Tibial nerve (tissue), 4 donors: ENCODE data around the gene CFAP73. TPM values are rescaled to one million over a fixed set of nuclear protein-coding genes. Genes with fewer than 3 reads are reported as not detected.
"Not testable (repeated sequence)": the region's sequence is repeated elsewhere in the genome, so short reads cannot be mapped to it uniquely, and the experiment has no call there.

Source experiments
- DNase-seq, 2 donors: peaks; one replicate each; pipeline ENCODE4 v3.0.0-alpha.2; 2019; ENCODE audit warnings: low spot score in 2 of 2
- H3K27ac ChIP-seq, 4 donors: fragments of 200-600 bp; sonication (generic) in 3 of 4; one replicate each; pipeline ENCODE4 v1.5.1; 2017 to 2019; ENCODE audit warnings: mild to moderate bottlenecking in 1 of 4
- H3K27me3 ChIP-seq, 2 donors: fragments of 200-600 bp; sonication (generic) in 1 of 2; one replicate each; pipeline versions ENCODE4 v1.5.1 to v1.6.0; 2017 to 2019
- H3K36me3 ChIP-seq, 3 donors: fragments of 200-600 bp; sonication (generic); one replicate each; pipeline ENCODE4 v1.5.1; 2018 to 2019
- H3K4me1 ChIP-seq, 4 donors: fragments of 200-600 bp; sonication (generic) in 3 of 4; one replicate each; pipeline ENCODE4 v1.5.1; 2017 to 2019
- H3K4me3 ChIP-seq, 4 donors: fragments of 200-600 bp; sonication (generic) in 3 of 4; one replicate each; pipeline ENCODE4 v1.5.1; 2017 to 2019; ENCODE audit warnings: mild to moderate bottlenecking in 1 of 4, moderate library complexity in 1 of 4
- H3K9me3 ChIP-seq, 4 donors: fragments of 200-600 bp; sonication (generic) in 3 of 4; one replicate each; pipeline ENCODE4 v1.5.1; 2017 to 2019
- CTCF ChIP-seq, 5 experiments: fragments of 200-600 bp in 3 of 5; fragments of 450-650 bp in 2 of 5; sonication (generic) in 3 of 5; IDR thresholded peaks; one replicate each; pipeline ENCODE4 v1.5.1; 2016 to 2019; ENCODE audit warnings: antibody characterized with exemption in 5 of 5, mild to moderate bottlenecking in 3 of 5, moderate library complexity in 2 of 5
- EP300 ChIP-seq, 2 donors: sonication (generic); formaldehyde crosslinking; IDR thresholded peaks; one replicate each; pipeline ENCODE4 v1.6.1; 2017; ENCODE audit warnings: antibody characterized with exemption in 2 of 2, mild to moderate bottlenecking in 1 of 2
- POLR2A ChIP-seq, 2 donors: fragments of 450-650 bp; IDR thresholded peaks; one replicate each; pipeline ENCODE4 v1.6.1; 2017; ENCODE audit warnings: antibody characterized with exemption in 2 of 2, mild to moderate bottlenecking in 2 of 2, moderate library complexity in 2 of 2
- WGBS, 2 donors: methylation state at CpG; one replicate each; pipeline ENCODE4 v1.1.5; 2018; 5-methylcytosine and 5-hydroxymethylcytosine counted together
- total RNA-seq, 4 donors: library from RNA; depleted of rRNA; stranded (reverse); fragments of >200 nt; gene quantifications; one replicate each; pipeline ENCODE4 v1.1.0, GENCODE V29; 2016

CFAP73 gene
- total RNA-seq, 4 donors from 2014 or later = not detected

- Histone ChIP-seq H3K9me3 (no peaks in the 10 kb centered on the region), H3K4me1 (no peaks in the 10 kb centered on the region), H3K4me3 (no peak overlapping the region), H3K36me3 (no peaks in the 10 kb centered on the region), H3K27ac (no peak overlapping the region), H3K27me3 (peaks cover 0 to 1% of the 10 kb centered on the region in 2 donors)
- no peak for TF ChIP-seq EP300 (IDR thresholded peaks at IDR 0.05)
- DNase-seq = no peak
- WGBS, 2 donors = 84% methylated on average over 13 to 16 of the region's 19 CpGs
These were observed 34.9 kb upstream of the CFAP73 start for GRCh38 chr12:113114447-113115178.

GRCh38 chr12:113115455-113116126, 33.9 kb upstream of the CFAP73 start:
- H3K36me3 ChIP-seq = no peaks in the 10 kb centered on the region
- H3K27me3 ChIP-seq = peaks cover 0 to 10% of the 10 kb centered on the region in 2 donors
- H3K4me1 ChIP-seq = no peaks in the 10 kb centered on the region
- H3K9me3 ChIP-seq = no peaks in the 10 kb centered on the region
- 77 to 79% methylated on average over 17 to 22 of the region's 22 CpGs for WGBS, 2 donors
- H3K27ac ChIP-seq = no peak overlapping the region
- no peak for DNase-seq
- TF ChIP-seq POLR2A (IDR thresholded peaks at IDR 0.05) (no peak), CTCF (IDR thresholded peaks at IDR 0.05) (no peak), EP300 (IDR thresholded peaks at IDR 0.05) (no peak)
- H3K4me3 ChIP-seq = no peak overlapping the region

GRCh38 chr12:113116875-113117274, 32.6 kb upstream of the CFAP73 start:
- DNase-seq = no peak
- Histone ChIP-seq H3K27ac (no peak overlapping the region), H3K4me3 (no peak overlapping the region), H3K9me3 (no peaks in the 10 kb centered on the region), H3K36me3 (no peaks in the 10 kb centered on the region), H3K27me3 (peaks cover 0 to 10% of the 10 kb centered on the region in 2 donors), H3K4me1 (no peaks in the 10 kb centered on the region)
- TF ChIP-seq EP300 (IDR thresholded peaks at IDR 0.05) (no peak), CTCF (IDR thresholded peaks at IDR 0.05) (no peak), POLR2A (IDR thresholded peaks at IDR 0.05) (no peak)
- 36 to 41% methylated on average over 6 of the region's 6 CpGs for whole genome bisulfite sequencing, 2 donors

- H3K27ac ChIP-seq, H3K36me3 ChIP-seq, H3K27me3 ChIP-seq, H3K4me3 ChIP-seq, H3K9me3 ChIP-seq, H3K4me1 ChIP-seq, DNase-seq: not testable (repeated sequence)
- 68 to 75% methylated on average over 8 of the region's 8 CpGs for WGBS, 2 donors
These were observed 31.8 kb upstream of the CFAP73 start for GRCh38 chr12:113117684-113118083.

- Histone ChIP-seq H3K9me3 (peaks cover 0 to 10% (median 0%) of the 10 kb centered on the region in 4 donors), H3K27ac (no peak overlapping the region), H3K4me1 (no peaks in the 10 kb centered on the region), H3K27me3 (peaks cover 0 to 10% of the 10 kb centered on the region in 2 donors), H3K36me3 (no peaks in the 10 kb centered on the region), H3K4me3 (no peak overlapping the region)
- 96% methylated on average over 1 of the region's 1 CpG for WGBS, 2 donors
- TF ChIP-seq POLR2A (IDR thresholded peaks at IDR 0.05) = no peak
- no peak for TF ChIP-seq CTCF (IDR thresholded peaks at IDR 0.05)
- TF ChIP-seq EP300 (IDR thresholded peaks at IDR 0.05) = no peak
- DNase-seq = no peak
These were observed 31.4 kb upstream of the CFAP73 start for GRCh38 chr12:113118142-113118541.

- H3K27ac ChIP-seq = no peak overlapping the region
- DNase-seq = no peak
- H3K9me3 ChIP-seq = peaks cover 0 to 18% (median 0%) of the 10 kb centered on the region in 4 donors
- TF ChIP-seq EP300 (IDR thresholded peaks at IDR 0.05) (no peak), POLR2A (IDR thresholded peaks at IDR 0.05) (no peak), CTCF (IDR thresholded peaks at IDR 0.05) (no peak)
- no peaks in the 10 kb centered on the region for H3K36me3 ChIP-seq
- H3K27me3 ChIP-seq = peaks cover 0 to 10% of the 10 kb centered on the region in 2 donors
- no peaks in the 10 kb centered on the region for H3K4me1 ChIP-seq
- no peak overlapping the region for H3K4me3 ChIP-seq
- 26 to 40% methylated on average over 4 of the region's 4 CpGs for WGBS, 2 donors
These were observed 29.4 kb upstream of the CFAP73 start for GRCh38 chr12:113119980-113120669.
